DND-41 (cell line): ENCODE data around the gene RBM19.

Experiments
- ATAC-seq: fragments of 200-7000 bp; cut with Tn5 transposase; 3 replicates; pipeline ENCODE4 v1.9.1; 2021; ENCODE audit warnings: low read depth; ENCODE audit not compliant: insufficient read depth
- DNase-seq: peaks from one replicate; pipeline ENCODE4 v3.0.0-alpha.2; 2020
- H2AFZ ChIP-seq: 2 replicates; pipeline ENCODE4 v1.6.0; 2012; ENCODE audit warnings: low read depth, low read length
- H3K27ac ChIP-seq: 2 replicates; pipeline ENCODE4 v1.5.1; 2012; ENCODE audit warnings: low read length, inconsistent platforms
- H3K27me3 ChIP-seq: fragments of 200-600 bp; sonication (generic); 2 replicates; pipeline ENCODE4 v1.6.0; 2012; ENCODE audit warnings: low read length, mild to moderate bottlenecking, inconsistent platforms; ENCODE audit not compliant: insufficient read depth, poor library complexity
- H3K36me3 ChIP-seq: 2 replicates; pipeline ENCODE4 v1.5.1; 2012; ENCODE audit warnings: low read length, inconsistent platforms; ENCODE audit not compliant: insufficient read depth
- H3K4me1 ChIP-seq: 2 replicates; pipeline ENCODE4 v1.5.1; 2012; ENCODE audit warnings: mild to moderate bottlenecking, low read length; ENCODE audit not compliant: insufficient read depth
- H3K4me2 ChIP-seq: 2 replicates; pipeline ENCODE4 v1.6.0; 2012; ENCODE audit warnings: mild to moderate bottlenecking, moderate library complexity, low read length, inconsistent platforms; ENCODE audit not compliant: insufficient read depth
- H3K4me3 ChIP-seq, 2 experiments: fragments of 200-600 bp in 1 of 2; shearing (Covaris generic) in 1 of 2; 2 replicates each; pipeline ENCODE4 v1.5.1; 2012 to 2016; ENCODE audit warnings: inconsistent platforms in 2 of 2, low read length in 2 of 2, mild to moderate bottlenecking in 2 of 2, low read depth in 1 of 2, moderate library complexity in 1 of 2
- H3K79me2 ChIP-seq: 2 replicates; pipeline ENCODE4 v1.6.0; 2012; ENCODE audit warnings: low read length, inconsistent platforms; ENCODE audit not compliant: insufficient read depth
- H3K9ac ChIP-seq: 2 replicates; pipeline ENCODE4 v1.6.0; 2012; ENCODE audit warnings: low read depth, mild to moderate bottlenecking, inconsistent platforms, low read length, moderate library complexity
- H3K9me3 ChIP-seq: 2 replicates; pipeline ENCODE4 v1.5.1; 2012; ENCODE audit warnings: low read length, moderate library complexity, mild to moderate bottlenecking, inconsistent platforms; ENCODE audit not compliant: insufficient read depth, severe bottlenecking
- H4K20me1 ChIP-seq: 2 replicates; pipeline ENCODE4 v1.6.0; 2012; ENCODE audit warnings: low read length; ENCODE audit not compliant: insufficient read depth
- EZH2 ChIP-seq: IDR thresholded peaks from 3 replicates; pipeline ENCODE4 v1.6.1; 2012; ENCODE audit warnings: borderline replicate concordance, low read depth, mild to moderate bottlenecking, moderate library complexity, low read length, inconsistent platforms; ENCODE audit not compliant: severe bottlenecking
- TF ChIP-seq, protein P1 (sequence below): IDR thresholded peaks from 2 replicates; pipeline ENCODE4 v1.5.1; 2012; ENCODE audit warnings: borderline replicate concordance, low read length, moderate library complexity, mild to moderate bottlenecking; ENCODE audit not compliant: poor library complexity, severe bottlenecking; ENCODE audit errors: extremely low read depth

Gene RBM19

DNA sequence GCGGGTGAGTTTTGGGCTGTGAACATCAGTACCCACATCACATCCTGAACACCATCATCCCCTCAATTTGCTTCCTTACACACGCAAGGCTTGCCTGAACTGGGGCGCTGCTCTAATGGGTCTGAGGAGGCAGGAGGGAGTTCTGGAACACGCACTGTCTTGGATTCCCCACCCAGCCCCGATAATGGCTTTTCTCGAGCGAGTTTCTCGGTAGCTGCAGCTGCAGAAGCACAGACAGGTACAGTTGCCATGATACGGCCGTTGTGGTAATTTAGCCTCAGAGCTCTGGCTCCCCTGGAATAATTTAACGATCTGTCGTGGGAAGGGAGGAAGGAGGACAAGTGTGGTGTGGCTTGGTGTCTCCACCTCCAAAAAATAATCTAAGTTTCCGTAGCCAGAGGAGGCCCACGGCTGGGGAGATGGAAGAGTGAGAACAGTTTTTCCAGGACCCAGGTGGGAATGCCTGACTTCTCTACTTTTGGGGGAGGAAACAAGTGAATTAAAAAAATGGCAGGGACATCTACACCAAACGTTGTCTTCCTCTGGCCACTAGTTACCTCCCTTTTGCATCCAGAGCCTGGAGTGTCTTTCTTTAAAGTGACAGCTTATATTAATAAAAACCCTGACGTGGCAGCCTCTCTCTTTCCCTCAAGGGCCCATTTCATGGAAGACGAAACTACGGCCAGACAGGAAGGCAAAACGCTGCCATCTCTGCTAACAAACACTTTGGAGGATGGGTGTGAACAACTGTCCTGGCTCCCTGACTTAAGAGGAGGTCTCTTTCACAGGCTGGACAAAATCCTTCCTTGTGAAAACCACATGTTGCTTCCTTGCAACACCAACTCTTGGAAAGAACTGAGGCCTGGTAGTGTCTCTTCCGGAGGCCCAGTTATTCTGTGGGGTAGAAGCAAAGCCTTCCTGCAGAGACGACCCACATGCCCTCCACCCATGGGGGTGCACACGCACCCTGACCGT, 84.8 kb downstream of the RBM19 start:
- H2AFZ ChIP-seq: no peak overlapping the region
- no peak for TF ChIP-seq EZH2
- TF ChIP-seq, protein P1, sequence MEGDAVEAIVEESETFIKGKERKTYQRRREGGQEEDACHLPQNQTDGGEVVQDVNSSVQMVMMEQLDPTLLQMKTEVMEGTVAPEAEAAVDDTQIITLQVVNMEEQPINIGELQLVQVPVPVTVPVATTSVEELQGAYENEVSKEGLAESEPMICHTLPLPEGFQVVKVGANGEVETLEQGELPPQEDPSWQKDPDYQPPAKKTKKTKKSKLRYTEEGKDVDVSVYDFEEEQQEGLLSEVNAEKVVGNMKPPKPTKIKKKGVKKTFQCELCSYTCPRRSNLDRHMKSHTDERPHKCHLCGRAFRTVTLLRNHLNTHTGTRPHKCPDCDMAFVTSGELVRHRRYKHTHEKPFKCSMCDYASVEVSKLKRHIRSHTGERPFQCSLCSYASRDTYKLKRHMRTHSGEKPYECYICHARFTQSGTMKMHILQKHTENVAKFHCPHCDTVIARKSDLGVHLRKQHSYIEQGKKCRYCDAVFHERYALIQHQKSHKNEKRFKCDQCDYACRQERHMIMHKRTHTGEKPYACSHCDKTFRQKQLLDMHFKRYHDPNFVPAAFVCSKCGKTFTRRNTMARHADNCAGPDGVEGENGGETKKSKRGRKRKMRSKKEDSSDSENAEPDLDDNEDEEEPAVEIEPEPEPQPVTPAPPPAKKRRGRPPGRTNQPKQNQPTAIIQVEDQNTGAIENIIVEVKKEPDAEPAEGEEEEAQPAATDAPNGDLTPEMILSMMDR: no peak
- H3K79me2 ChIP-seq: no peaks in the 10 kb centered on the region
- H3K36me3 ChIP-seq: 0 out of 2 replicates have a peak, but pooled peaks cover 4% of the 10 kb centered on the region
- H3K4me3 ChIP-seq: no peak overlapping the region
- ATAC-seq (no peak), DNase-seq (no peak)
- H3K27me3 ChIP-seq: no peaks in the 10 kb centered on the region
- no peak overlapping the region for H3K4me2 ChIP-seq
- no peak overlapping the region for H3K27ac ChIP-seq
- H3K4me1 ChIP-seq: no peaks in the 10 kb centered on the region
- H3K9ac ChIP-seq: no peak overlapping the region
- H3K9me3 ChIP-seq: no peaks in the 10 kb centered on the region
- 0 out of 2 replicates have a peak, but pooled peaks cover 3% of the 10 kb centered on the region for H4K20me1 ChIP-seq

DNA sequence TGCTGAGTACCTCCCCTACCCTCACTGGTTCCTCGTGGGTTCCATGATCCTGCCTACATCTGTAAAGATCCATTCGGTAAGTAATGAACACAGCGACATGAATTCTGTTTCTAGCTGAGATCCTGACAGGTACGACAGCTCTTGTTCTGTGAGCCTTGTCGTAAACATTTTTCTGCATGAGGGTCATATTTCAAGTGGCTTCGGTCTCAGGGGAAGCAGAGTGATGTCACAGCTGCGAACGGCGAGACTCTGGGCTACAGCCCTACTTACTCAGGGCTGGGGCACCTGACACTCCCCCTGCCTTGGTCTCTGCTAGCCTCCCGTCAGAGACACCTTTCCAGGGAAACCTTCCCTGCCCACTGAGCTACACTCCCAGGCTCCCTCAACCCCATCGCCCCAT, 85.8 kb downstream of the RBM19 start:
- Histone ChIP-seq H3K9ac (no peak overlapping the region), H3K9me3 (no peaks in the 10 kb centered on the region), H2AFZ (no peak overlapping the region), H3K4me2 (no peak overlapping the region), H3K27ac (no peak overlapping the region), H3K79me2 (no peaks in the 10 kb centered on the region), H3K27me3 (no peaks in the 10 kb centered on the region), H3K36me3 (0 out of 2 replicates have a peak, but pooled peaks cover 4% of the 10 kb centered on the region), H4K20me1 (0 out of 2 replicates have a peak, but pooled peaks cover 3% of the 10 kb centered on the region), H3K4me3 (no peak overlapping the region), H3K4me1 (no peaks in the 10 kb centered on the region)
- no peak for TF ChIP-seq EZH2
- ATAC-seq (no peak), DNase-seq (no peak)

DNA sequence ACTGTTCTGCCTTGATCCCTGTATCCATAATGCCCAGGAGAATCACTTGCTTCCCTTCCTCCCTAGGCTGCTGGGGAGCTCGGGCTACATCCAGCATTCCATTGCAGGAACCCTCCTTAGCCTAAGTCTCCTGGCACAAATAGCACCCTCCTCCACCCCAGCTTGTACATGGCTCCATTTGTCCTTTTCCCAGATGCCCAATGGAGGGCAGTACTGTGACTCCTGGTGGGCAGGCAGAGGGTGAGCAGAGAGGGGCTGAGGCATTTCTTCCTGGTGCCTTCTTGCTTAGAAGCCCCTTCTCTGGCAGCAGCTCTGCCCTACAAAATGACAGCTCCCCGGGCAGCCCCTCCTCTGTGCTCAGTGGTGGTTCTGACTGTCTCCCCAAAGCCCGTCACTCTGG, 86.5 kb downstream of the RBM19 start:
- Histone ChIP-seq H4K20me1 (0 out of 2 replicates have a peak, but pooled peaks cover 3% of the 10 kb centered on the region), H3K27me3 (no peaks in the 10 kb centered on the region), H3K4me2 (no peak overlapping the region), H3K36me3 (0 out of 2 replicates have a peak, but pooled peaks cover 4% of the 10 kb centered on the region), H3K9ac (no peak overlapping the region), H3K9me3 (no peaks in the 10 kb centered on the region), H3K4me1 (no peaks in the 10 kb centered on the region), H2AFZ (no peak overlapping the region), H3K4me3 (no peak overlapping the region), H3K27ac (no peak overlapping the region), H3K79me2 (no peaks in the 10 kb centered on the region)
- ATAC-seq (no peak), DNase-seq (no peak)
- TF ChIP-seq, protein P1: no peak
- no peak for TF ChIP-seq EZH2

DNA sequence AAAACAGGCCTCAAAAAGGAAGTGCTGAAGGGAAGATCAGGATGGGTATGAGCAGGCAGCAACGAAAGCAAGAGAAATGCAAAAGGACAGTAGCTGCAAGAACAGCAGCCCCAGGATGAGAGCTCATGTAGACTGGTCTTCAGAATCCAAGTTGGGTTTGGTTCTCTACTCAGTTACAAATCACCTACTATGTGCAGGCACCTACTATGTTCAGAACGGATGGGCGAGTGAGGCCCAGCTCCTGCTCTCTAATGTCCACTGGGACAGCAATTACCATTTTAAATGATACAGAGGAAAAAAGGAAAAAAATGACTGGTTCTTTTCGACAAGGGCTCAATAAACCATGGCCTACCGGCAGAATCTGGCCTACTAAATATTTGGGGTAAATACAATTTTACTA, 88.5 kb downstream of the RBM19 start:
- no peak overlapping the region for H3K4me3 ChIP-seq
- H3K27me3 ChIP-seq: no peaks in the 10 kb centered on the region
- no peak overlapping the region for H3K9ac ChIP-seq
- H3K4me2 ChIP-seq: no peak overlapping the region
- H3K79me2 ChIP-seq: no peaks in the 10 kb centered on the region
- H2AFZ ChIP-seq: no peak overlapping the region
- no peak overlapping the region for H3K27ac ChIP-seq
- no peak for DNase-seq
- 0 out of 2 replicates have a peak, but pooled peaks cover 3% of the 10 kb centered on the region for H4K20me1 ChIP-seq
- ATAC-seq: no peak
- peaks cover 13% of the 10 kb centered on the region for H3K36me3 ChIP-seq
- no peak for TF ChIP-seq EZH2
- TF ChIP-seq, protein P1: no peak
- no peaks in the 10 kb centered on the region for H3K9me3 ChIP-seq
- no peaks in the 10 kb centered on the region for H3K4me1 ChIP-seq
